ENCODE results near the gene PCDHA9.
A peak's percentile ranks its signal among the peaks of the same experiment; 100 is the strongest.
"Not testable (repeated sequence)": the region's sequence is repeated elsewhere in the genome, so short reads cannot be mapped to it uniquely, and the experiment has no call there.

PCDHA9 gene

GRCh38 chr5:140848139-140849102 is at the start of gene PCDHA9:
Gene PCDHA9 (plus strand): TSS chr5:140848382. CDS start chr5:140848496, 114 bp downstream.
- not testable (repeated sequence) for DNase-seq

GRCh38 chr5:140800816-140801493 is 47.2 kb upstream of the PCDHA9 start, which contains the start of gene PCDHA3:
Gene PCDHA3 (plus strand): TSS chr5:140801057.
- no peak for DNase-seq

GRCh38 chr5:140801494-140801841 is 46.7 kb upstream of the PCDHA9 start:
- DNase-seq: no peak

GRCh38 chr5:140802381-140802780 is 45.8 kb upstream of the PCDHA9 start:
- DNase-seq: not testable (repeated sequence)

- DNase-seq: no peak
These were observed 45.4 kb upstream of the PCDHA9 start for GRCh38 chr5:140802781-140803271.

GRCh38 chr5:140806834-140807775 is 41.1 kb upstream of the PCDHA9 start, which contains the start of gene PCDHA4:
Gene PCDHA4 (plus strand): TSS chr5:140807068.
- peak; percentile 74 for DNase-seq

- DNase-seq: not testable (repeated sequence)
These were observed 39.8 kb upstream of the PCDHA9 start for GRCh38 chr5:140808241-140808888.

- DNase-seq: no peak
These were observed 39.3 kb upstream of the PCDHA9 start for GRCh38 chr5:140808889-140809291.

GRCh38 chr5:140821375-140822280 is 26.6 kb upstream of the PCDHA9 start, which contains the start of gene PCDHA5:
Gene PCDHA5 (plus strand): TSS chr5:140821613.
- no peak for DNase-seq

- no peak for DNase-seq
These were observed 25.9 kb upstream of the PCDHA9 start for GRCh38 chr5:140822281-140822629.

GRCh38 chr5:140822969-140823368 is 25.2 kb upstream of the PCDHA9 start:
- not testable (repeated sequence) for DNase-seq

- DNase-seq: no peak
These were observed 24.7 kb upstream of the PCDHA9 start for GRCh38 chr5:140823475-140823874.

- no peak for DNase-seq
These were observed 20.3 kb upstream of the PCDHA9 start, which contains the start of gene PCDHA6 for GRCh38 chr5:140827704-140828361. Gene PCDHA6 (plus strand): TSS chr5:140827960. CDS start chr5:140828092, 132 bp downstream.

GRCh38 chr5:140828362-140828737 is 19.8 kb upstream of the PCDHA9 start:
- no peak for DNase-seq

GRCh38 chr5:140829511-140830501 is 18.4 kb upstream of the PCDHA9 start:
- DNase-seq: not testable (repeated sequence)

GRCh38 chr5:140833993-140834392 is 14.2 kb upstream of the PCDHA9 start, which contains the start of gene PCDHA7:
Gene PCDHA7 (plus strand): TSS chr5:140834269. CDS start chr5:140834384, 115 bp downstream.
- no peak for DNase-seq

- DNase-seq: not testable (repeated sequence)
These were observed 13.7 kb upstream of the PCDHA9 start for GRCh38 chr5:140834439-140835008.
